GM19238 (cell line): Measurements from ENCODE around the gene ATRNL1.

Experiments used
- DNase-seq: peaks from one replicate; pipeline ENCODE4 v3.0.0; 2011; ENCODE audit warnings: low spot score; ENCODE audit not compliant: insufficient read length

Gene ATRNL1

DNA sequence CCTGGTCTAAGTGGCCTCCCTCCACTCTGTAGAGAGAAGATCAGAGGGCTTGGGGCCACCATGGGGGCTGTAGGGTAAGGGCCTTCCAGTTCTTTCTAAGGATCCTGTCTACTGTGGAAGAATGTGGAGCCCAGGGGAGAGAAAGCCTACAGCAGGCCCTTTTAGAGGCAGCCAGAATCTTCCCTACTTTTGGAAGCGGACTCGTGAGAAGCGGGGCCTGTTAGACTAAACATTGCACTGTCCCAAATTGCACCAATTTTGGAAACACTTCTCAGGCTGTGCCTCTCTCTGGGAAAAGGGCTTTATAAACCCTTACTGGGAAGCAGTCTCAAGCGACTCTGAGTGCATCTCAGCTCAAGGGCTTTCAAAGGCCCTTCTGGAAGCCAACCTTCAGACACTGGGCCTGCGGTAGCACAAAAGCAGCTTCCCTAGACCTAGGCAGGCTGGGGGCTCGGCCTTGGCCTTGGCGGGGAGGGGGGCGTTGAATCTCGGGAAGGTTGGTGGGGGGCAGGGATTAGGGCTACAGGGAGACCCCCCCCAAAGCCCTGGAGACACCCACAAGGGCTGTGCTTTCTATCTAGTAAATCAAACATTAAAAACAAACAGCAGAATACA lies 881.8 kb downstream of the ATRNL1 start:
- no peak for DNase-seq

DNA sequence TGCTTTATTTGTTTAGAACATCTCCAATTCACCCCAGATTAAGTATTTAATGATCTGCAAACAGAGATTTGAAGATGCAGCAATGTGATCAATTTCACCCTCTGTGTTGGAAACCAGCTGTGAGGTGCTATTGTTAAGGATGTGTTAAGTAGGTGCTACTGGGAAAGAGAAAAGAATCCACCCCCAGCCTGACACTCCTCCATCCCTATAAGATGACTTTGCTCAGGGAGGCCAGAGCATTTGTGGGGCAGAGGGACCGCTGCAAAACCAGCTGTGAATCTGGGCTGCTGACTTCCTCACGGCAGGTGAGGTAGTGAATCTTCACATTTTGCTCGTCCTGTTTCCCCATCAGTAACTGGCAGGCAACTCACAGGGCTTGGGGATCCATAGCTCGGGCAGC lies 882.3 kb downstream of the ATRNL1 start:
- DNase-seq = no peak

DNA sequence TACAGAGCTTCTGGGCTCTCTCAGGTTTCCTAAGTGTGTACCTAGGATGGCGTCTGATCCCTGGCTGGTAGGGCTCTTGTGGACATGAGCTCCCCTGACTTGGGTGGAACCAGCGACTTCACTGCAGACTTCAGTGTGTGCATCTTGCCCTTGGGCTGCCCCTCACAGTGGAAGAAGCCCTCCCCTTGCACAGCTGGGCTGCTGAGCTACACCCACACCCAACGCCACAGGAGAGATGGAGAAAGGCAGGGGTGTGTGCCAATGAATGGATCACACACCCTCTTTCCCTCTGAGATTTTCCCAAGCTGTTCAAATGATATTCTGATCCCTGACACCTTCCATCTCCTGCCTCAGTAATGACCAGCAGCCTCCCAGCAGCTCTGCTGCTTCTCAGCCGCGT lies 883.2 kb downstream of the ATRNL1 start:
- no peak for DNase-seq

DNA sequence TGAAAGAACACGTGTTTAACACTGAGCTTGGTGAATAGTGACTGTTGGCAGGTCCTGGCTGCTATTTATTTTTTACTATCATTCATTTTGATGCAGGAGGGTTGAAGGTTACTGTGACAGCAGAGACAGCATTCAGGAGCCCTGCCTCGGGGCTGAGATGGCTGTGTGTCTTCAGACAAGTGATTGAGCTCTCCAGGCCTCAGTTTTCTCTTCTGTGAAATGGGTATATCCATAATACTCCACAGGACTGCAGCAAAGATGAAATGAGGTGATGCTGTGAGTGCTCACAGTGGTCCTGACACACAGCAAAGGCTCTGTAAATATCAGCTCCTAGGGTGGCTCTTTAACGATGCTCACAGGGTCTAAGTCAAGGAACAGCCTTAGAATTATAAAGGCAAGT lies 884.7 kb downstream of the ATRNL1 start:
- DNase-seq = no peak

DNA sequence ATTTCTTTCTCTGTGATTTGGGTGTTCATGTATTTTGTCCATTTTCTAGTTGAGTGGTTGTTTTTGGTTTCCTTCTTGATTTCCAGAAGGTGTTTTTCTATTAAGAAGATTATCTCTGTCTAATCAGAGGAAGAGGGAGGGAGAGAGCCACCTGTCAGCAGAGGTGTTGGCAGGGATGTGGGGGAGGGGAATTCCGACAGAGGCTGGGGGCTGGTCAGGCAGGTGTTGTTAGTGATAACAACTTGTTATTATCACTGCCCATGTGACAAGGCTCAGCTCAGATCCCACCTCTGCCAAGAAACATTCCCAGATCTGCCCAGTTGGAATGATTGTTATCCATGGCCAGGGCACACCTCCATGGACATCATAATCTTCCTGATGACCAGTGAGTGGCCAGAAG lies 886.4 kb downstream of the ATRNL1 start:
- no peak for DNase-seq

DNA sequence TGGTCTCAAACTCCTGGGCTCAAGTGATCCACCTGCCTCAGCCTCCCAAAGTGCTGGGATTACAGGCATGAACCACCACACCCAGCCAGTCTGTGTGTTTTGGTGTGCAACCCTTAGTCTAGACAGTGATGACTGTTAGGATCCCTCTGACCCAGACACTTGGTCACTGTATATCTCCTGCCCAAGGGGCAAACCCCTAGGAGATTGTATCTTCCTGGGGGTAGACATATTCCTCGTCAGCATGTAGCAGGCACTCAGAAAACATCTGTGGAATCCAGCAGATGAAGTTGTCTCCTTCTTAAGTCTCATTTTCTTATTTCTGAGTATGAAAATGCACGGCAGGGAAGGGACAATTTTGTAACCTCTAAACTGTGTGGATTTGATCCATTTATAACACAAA lies 887.3 kb downstream of the ATRNL1 start:
- no peak for DNase-seq

DNA sequence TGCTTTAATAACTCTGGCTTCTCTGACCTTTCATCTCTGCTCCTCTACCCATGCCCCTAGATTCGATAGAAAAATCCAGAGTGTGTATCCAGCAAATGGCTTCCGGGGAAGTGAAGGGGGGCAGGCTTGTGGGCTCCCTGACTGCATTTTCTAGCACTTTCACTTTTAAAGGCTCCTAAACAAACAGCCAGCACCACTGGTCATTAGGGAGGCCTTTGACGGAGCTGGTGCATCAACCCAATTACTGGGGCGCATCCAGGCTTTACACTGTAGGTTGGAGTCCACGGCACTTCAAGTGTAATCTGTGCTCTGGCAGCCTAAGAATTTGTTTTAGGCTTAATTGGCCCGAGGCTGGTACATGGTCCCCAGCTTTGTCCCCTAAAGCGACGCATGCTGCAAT lies 887.9 kb downstream of the ATRNL1 start:
- DNase-seq = no peak

DNA sequence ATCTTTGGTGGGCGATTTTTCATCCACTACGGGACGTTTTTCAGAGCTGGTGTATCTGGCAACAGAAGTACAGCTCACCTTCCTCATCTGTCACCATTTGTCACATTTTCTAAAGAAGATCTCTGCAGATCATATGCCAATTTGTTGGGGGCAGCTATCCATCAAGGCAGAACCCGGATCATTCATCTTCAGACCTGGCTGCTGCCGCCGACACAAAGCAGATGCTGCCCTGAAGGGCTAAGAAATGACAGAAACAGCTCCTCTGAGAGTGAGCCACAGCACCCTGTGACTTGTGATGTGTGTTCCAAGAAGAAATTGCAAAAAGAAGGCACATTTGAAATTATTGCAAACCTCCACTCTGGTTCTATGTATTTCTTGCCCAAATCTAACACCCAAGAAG lies 888.9 kb downstream of the ATRNL1 start:
- no peak for DNase-seq

DNA sequence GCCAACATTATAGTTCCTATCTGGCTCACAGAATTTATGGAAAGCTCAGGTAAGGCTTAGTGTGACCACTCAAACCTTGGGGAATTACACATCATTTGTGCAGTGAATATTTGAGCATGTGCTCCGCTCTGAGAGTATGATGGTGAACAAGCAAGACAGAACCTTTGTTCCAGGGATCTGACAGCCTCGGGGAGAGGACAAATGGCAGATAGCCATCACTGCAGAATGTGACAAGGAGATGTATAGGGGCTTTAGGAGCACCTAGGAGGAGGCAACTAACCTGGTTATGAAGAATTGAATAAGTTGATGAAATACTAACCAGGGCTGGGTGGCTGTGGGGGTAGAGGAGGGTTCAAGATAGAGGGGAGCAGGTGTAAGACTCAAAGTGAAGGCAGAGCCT lies 889.4 kb downstream of the ATRNL1 start:
- no peak for DNase-seq

DNA sequence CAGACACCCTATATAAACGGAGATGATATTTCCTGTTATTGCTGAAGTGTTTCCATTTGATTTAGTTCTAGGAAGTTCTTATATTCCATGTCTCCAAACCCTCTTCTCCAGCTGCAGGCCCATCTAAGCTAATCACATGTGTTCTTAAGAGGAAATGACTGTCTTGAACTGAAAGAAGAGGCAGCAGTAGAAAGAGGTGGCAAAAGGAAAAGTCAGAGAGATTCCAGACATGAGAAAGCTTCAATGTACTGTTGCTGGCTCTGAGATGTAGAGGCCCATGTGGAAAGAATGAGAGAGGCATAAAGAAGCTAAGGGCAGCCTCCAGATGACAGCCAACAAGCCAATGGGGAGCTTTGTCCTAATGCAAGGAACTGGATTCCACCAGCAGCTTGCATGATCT lies 892.6 kb downstream of the ATRNL1 start:
- DNase-seq = no peak

DNA sequence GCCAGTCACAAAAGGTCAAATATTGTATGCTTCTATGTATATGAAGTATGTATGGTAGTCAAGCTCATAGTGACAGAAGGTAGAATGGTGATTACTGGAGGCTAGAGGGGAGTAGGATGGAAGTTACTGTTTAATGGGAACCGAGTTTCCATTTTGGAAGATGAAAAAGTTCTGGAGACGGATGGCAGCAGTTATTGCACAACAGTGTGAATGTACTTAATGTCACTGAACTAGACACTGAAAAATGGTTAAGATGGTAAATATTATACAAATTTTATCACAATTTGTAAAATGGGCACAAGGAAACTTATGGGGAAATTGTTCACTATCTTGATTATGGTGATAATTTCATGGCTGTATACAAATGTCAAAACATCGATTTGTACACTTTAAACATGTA lies 895.2 kb downstream of the ATRNL1 start:
- no peak for DNase-seq

DNA sequence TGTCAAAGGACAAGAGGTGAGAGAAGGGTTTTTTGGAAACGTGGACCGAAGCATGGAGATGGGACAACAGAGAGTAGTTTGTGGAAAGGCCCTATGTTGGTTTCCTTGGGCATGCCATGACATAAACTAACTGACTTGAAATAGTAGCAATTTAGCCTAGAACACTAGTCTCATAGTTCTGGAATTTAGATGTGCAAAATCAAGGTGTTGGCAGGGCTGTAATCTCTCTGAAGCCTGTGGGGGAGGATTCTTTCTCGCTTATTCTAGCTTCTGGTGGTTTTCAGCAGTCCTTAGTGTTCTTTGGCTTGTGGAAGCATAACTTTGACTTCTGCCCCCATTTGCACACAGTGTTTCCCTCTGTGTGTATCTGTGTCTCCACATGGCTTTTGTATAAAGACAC lies 896.5 kb downstream of the ATRNL1 start:
- no peak for DNase-seq

DNA sequence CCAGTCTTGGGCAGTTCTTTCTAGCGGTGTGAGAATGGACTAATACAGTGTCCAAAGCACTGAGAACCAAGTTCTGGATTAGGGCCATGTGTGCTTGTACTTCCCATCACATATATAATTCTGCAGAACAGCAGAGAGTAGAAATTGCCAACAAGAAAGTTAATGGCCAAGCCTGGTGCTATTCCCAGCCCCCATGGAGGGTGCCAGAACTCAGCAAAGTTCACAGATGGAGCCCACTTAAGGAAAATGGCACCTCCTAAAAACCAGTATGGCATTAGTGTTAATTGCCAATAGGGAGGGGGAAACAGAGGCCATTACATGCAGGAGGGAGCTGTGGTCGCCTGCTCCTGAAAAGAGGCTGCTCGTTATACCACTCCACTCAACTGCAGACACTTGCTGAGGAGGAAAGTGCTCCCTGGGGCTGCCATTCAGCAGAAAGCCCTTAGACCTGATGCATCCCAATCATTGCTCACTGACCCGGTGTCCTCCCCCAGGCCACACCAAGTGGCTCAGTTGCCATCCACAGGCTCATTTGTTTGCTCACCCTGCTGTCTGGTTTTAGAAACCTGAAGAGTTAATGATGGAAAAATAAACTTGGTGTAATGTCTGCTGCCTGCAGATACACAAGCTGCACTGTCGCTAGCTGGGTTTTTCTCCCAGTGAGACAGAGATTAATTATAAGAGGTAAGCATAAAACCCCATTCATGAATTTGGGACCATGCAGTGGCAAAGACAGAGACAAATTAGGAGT lies 899.2 kb downstream of the ATRNL1 start:
- no peak for DNase-seq

DNA sequence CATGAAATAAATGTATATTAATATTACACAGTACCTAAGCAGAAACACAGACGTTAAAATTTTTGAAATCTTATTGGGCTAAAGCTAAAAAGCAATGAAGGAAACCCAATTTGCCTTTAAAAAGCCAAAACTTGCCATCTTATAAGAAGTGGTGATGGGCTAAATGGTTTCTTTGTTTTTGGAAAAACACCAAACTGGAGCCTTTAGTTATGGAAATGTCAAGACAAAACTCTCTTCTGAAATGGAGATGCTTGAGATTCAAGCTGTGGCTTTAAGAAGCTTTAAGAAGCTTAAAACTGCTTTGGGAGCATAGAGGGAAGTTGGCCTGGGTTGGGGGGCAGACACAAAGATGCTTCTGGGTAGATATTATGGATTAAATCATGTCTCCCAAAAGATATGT lies 902.9 kb downstream of the ATRNL1 start:
- DNase-seq = no peak

DNA sequence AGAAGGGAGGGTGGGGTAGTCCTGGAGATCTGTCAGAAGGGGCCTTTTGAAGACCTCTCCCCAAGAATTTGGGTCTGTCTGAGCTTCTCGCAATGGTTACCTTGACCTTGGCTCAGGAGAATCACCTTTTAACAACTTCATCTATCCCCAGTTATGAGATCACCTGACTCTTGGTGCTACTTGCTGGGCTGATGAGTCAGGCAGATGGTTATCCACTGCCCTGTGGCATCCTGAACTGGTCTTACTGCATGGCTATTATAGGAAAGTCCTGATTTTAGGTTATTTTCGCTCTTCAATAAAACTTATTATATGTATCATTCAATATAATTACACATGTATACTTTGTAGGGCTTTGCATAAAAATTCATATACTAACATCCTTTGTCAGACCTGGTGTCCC lies 905.1 kb downstream of the ATRNL1 start:
- no peak for DNase-seq
